IMR-90 (cell line): Measurements from ENCODE around the gene HES1. TPM values are rescaled to one million over a fixed set of nuclear protein-coding genes. Genes with fewer than 3 reads are reported as not detected.

Source experiments
- ATAC-seq: fragments of 200-7000 bp; cut with Tn5 transposase; 2 replicates; pipeline ENCODE4 v1.9.1; 2020; ENCODE audit warnings: low read depth, mild to moderate bottlenecking, moderate library complexity
- BruUV-seq: library from RNA; stranded (reverse); fragments of 400-500 nt; replicated peaks from 2 replicates; lab custom pipeline; 2021; lab: Mats Ljungman, UMichigan
- CTCF ChIA-PET: fragments of 300-600 bp; formaldehyde crosslinking; extraction: SDS; loops from one replicate; lab custom pipeline; 2021; ENCODE audit warnings: antibody characterized with exemption; lab: Yijun Ruan, JAX
- POLR2A ChIA-PET: fragments of 300-600 bp; sonication (Branson Sonifier 250); formaldehyde crosslinking; loops from one replicate; lab custom pipeline; 2022; ENCODE audit warnings: antibody characterized with exemption; ENCODE audit not compliant: unreplicated experiment; lab: Charles Lee
- DNase-seq: peaks from one replicate; pipeline ENCODE4 v3.0.0; 2013
- H2AFZ ChIP-seq: replicated peaks from 2 replicates; pipeline ENCODE3; 2013; ENCODE audit warnings: low read length, mild to moderate bottlenecking; ENCODE audit not compliant: poor library complexity
- H2AK5ac ChIP-seq: 2 replicates; pipeline ENCODE4 v1.6.1; 2013; ENCODE audit warnings: low read depth, low read length, inconsistent platforms
- H2AK9ac ChIP-seq: replicated peaks from 2 replicates; pipeline ENCODE3; 2013; ENCODE audit warnings: mild to moderate bottlenecking, low read depth, low read length, moderate library complexity; ENCODE audit not compliant: poor library complexity
- H2BK120ac ChIP-seq: 2 replicates; pipeline ENCODE4 v1.6.1; 2013; ENCODE audit warnings: low read depth, low read length, inconsistent platforms
- H2BK15ac ChIP-seq: 3 replicates; pipeline ENCODE4 v1.6.1; 2013; ENCODE audit warnings: low read depth, low read length, inconsistent platforms
- H2BK20ac ChIP-seq: 2 replicates; pipeline ENCODE4 v1.6.1; 2013; ENCODE audit warnings: low read depth, mild to moderate bottlenecking, inconsistent platforms, low read length, moderate library complexity
- H2BK5ac ChIP-seq: 2 replicates; pipeline ENCODE4 v1.6.1; 2013; ENCODE audit warnings: mild to moderate bottlenecking, low read depth, low read length, inconsistent platforms; ENCODE audit not compliant: poor library complexity, severe bottlenecking
- H3K14ac ChIP-seq: replicated peaks from 2 replicates; pipeline ENCODE4 v1.6.1; 2013; ENCODE audit warnings: low read depth, low read length, inconsistent platforms
- H3K18ac ChIP-seq: 2 replicates; pipeline ENCODE4 v1.6.1; 2013; ENCODE audit warnings: low read depth, low read length, control low read depth
- H3K23ac ChIP-seq: 2 replicates; pipeline ENCODE4 v1.6.1; 2013; ENCODE audit warnings: low read depth, low read length, inconsistent platforms
- H3K27ac ChIP-seq: 2 replicates; pipeline ENCODE4 v1.5.1; 2013; ENCODE audit warnings: mild to moderate bottlenecking, control low read depth, low read length; ENCODE audit not compliant: insufficient read depth
- H3K27me3 ChIP-seq: 2 replicates; pipeline ENCODE4 v1.6.1; 2013; ENCODE audit warnings: low read length; ENCODE audit not compliant: control insufficient read depth, insufficient read depth
- H3K36me3 ChIP-seq: 2 replicates; pipeline ENCODE4 v1.6.1; 2013; ENCODE audit warnings: low read length, mixed read lengths; ENCODE audit not compliant: control insufficient read depth, insufficient read depth
- H3K4ac ChIP-seq: 2 replicates; pipeline ENCODE4 v1.6.1; 2013; ENCODE audit warnings: low read depth, low read length, inconsistent platforms
- H3K4me1 ChIP-seq: 2 replicates; pipeline ENCODE4 v1.6.1; 2013; ENCODE audit warnings: low read length, mixed read lengths; ENCODE audit not compliant: control insufficient read depth, insufficient read depth
- H3K4me2 ChIP-seq: 2 replicates; pipeline ENCODE4 v1.6.1; 2013; ENCODE audit warnings: low read depth, mild to moderate bottlenecking, control low read depth, low read length, moderate library complexity
- H3K4me3 ChIP-seq: 2 replicates; pipeline ENCODE4 v1.5.1; 2013; ENCODE audit warnings: low read depth, mild to moderate bottlenecking, control low read depth, low read length, moderate library complexity; ENCODE audit not compliant: insufficient read depth
- H3K56ac ChIP-seq: 2 replicates; pipeline ENCODE4 v1.6.1; 2013; ENCODE audit warnings: low read length, inconsistent platforms; ENCODE audit not compliant: insufficient read depth; ENCODE audit errors: extremely low read depth
- H3K79me1 ChIP-seq, 2 experiments: 2 replicates each; pipeline ENCODE4 v1.6.1; 2013; ENCODE audit warnings: low read length in 2 of 2, inconsistent platforms in 1 of 2, low read depth in 1 of 2
- H3K9ac ChIP-seq: 2 replicates; pipeline ENCODE4 v1.6.1; 2013; ENCODE audit warnings: low read depth, low read length, control low read depth
- H3K9me1 ChIP-seq: 2 replicates; pipeline ENCODE4 v1.6.1; 2013; ENCODE audit warnings: low read length, inconsistent platforms; ENCODE audit not compliant: insufficient read depth
- H3K9me3 ChIP-seq: 2 replicates; pipeline ENCODE4 v1.6.1; 2013; ENCODE audit warnings: low read length; ENCODE audit not compliant: control insufficient read depth, insufficient read depth
- H4K20me1 ChIP-seq: 2 replicates; pipeline ENCODE4 v1.6.1; 2013; ENCODE audit warnings: low read length, inconsistent platforms; ENCODE audit not compliant: insufficient read depth
- H4K5ac ChIP-seq: 2 replicates; pipeline ENCODE4 v1.6.1; 2013; ENCODE audit warnings: mild to moderate bottlenecking, low read depth, low read length, control low read depth
- H4K8ac ChIP-seq, 2 experiments: 2 replicates each; pipeline ENCODE4 v1.6.1; 2013; ENCODE audit warnings: low read depth in 2 of 2, low read length in 2 of 2, control low read depth in 1 of 2, inconsistent platforms in 1 of 2
- H4K91ac ChIP-seq: 2 replicates; pipeline ENCODE4 v1.6.1; 2013; ENCODE audit warnings: low read depth, low read length, inconsistent platforms; ENCODE audit not compliant: insufficient read depth
- MXI1 ChIP-seq: IDR thresholded peaks from 2 replicates; pipeline ENCODE4 v1.6.1; 2012; ENCODE audit warnings: low read depth, mild to moderate bottlenecking, low read length, moderate library complexity, borderline replicate concordance
- NFE2L2 ChIP-seq: fragments of 150-350 bp; IDR thresholded peaks from 2 replicates; pipeline ENCODE4 v1.6.1; 2016; ENCODE audit warnings: low read depth, mild to moderate bottlenecking, low read length
- RFX5 ChIP-seq: IDR thresholded peaks from 2 replicates; pipeline ENCODE4 v1.8.0; 2012; ENCODE audit warnings: low read depth, mild to moderate bottlenecking, low read length, moderate library complexity
- WGBS, 2 experiments: methylation state at CpG; one replicate each; pipeline versions ENCODE4 v1.1.5 to v1.1.7; 2013; ENCODE audit warnings: missing lambda C conversion rate in 2 of 2; ENCODE audit not compliant: insufficient read length in 1 of 2; ENCODE audit errors: extremely low coverage in 2 of 2; 5-methylcytosine and 5-hydroxymethylcytosine counted together
- dilution Hi-C: fragments of 300-500 bp; cut with HindIII; formaldehyde crosslinking; loops from one replicate; pipeline ENCODE4 v1.14.3; 2018; ENCODE audit warnings: low sequenced_read_pairs; ENCODE audit not compliant: unreplicated experiment
- in situ Hi-C: fragments of 300-500 bp; cut with MboI; formaldehyde crosslinking; loops from 3 replicates; pipeline ENCODE4 v1.14.3; 2019; ENCODE audit warnings: low sequenced_read_pairs, inconsistent platforms, mixed read lengths
- intact Hi-C: fragments of 100-400 bp; cut with micrococcal nuclease; formaldehyde crosslinking; loops from 2 replicates; pipeline ENCODE4 v1.10.0; 2022
- polyA plus RNA-seq, 3 experiments: library from polyadenylated mRNA; depleted of rRNA; stranded (reverse); fragments of >200 nt; gene quantifications; 2 replicates each; pipeline ENCODE4 v1.2.3, GENCODE V29; 2012; ENCODE audit warnings: low replicate concordance in 1 of 3
- total RNA-seq: library from RNA; depleted of rRNA; stranded (reverse); fragments of >200 nt; gene quantifications from 2 replicates; pipeline ENCODE4 v1.2.3, GENCODE V29; 2012

Gene HES1
- total and polyA plus RNA-seq, 2 of the 4 experiments (the other 2 are of a cell fraction), result 3.6 to 6.7 TPM

GRCh38 chr3:194148383-194148782, 12.4 kb downstream of the HES1 start:
- no peak overlapping the region for H3K56ac ChIP-seq
- no peak overlapping the region for H3K14ac ChIP-seq
- peaks cover 37% of the 10 kb centered on the region for H3K27me3 ChIP-seq
- no peak overlapping the region for H3K4me3 ChIP-seq
- intact Hi-C loops (no loop called here), in situ Hi-C loops (no loop called here), dilution Hi-C loops (no loop called here)
- no peak overlapping the region for H4K5ac ChIP-seq
- H4K91ac ChIP-seq, result no peak overlapping the region
- H2BK5ac ChIP-seq, result no peak overlapping the region
- POLR2A ChIA-PET, result no interaction called here
- H2BK120ac ChIP-seq, result no peak overlapping the region
- H3K18ac ChIP-seq, result no peak overlapping the region
- no peak overlapping the region for H3K27ac ChIP-seq
- BruUV-seq, result no TSS peak
- no peak overlapping the region for H2BK20ac ChIP-seq
- no peaks in the 10 kb centered on the region for H3K9me3 ChIP-seq
- no peaks in the 10 kb centered on the region for H4K20me1 ChIP-seq
- DNase-seq (peak; percentile 34), ATAC-seq (peak; percentile 29; the same call in 1 of the 2 replicates)
- H3K79me1 ChIP-seq, result no peaks in the 10 kb centered on the region
- no peak overlapping the region for H3K9ac ChIP-seq
- no peak overlapping the region for H3K4ac ChIP-seq
- no peak overlapping the region for H3K23ac ChIP-seq
- CTCF ChIA-PET, result interaction anchor here (0.6 to 1.3 kb wide), 2 partner anchors 10 to 1107 kb away, joined by 3 to 4 read pairs; no protein-coding TSS in a partner anchor
- H2BK15ac ChIP-seq, result no peak overlapping the region
- peaks cover 2% of the 10 kb centered on the region; the same call in 1 of the 2 replicates for H3K4me1 ChIP-seq
- no peak overlapping the region for H3K4me2 ChIP-seq
- 28% methylated on average over 3 of the region's 7 CpGs; no CpG with 5 or more reads in 1 of the 2 experiments for WGBS, 2 experiments
- H3K36me3 ChIP-seq, result no peaks in the 10 kb centered on the region
- H2AFZ ChIP-seq, result no peak overlapping the region
- no peak overlapping the region for H4K8ac ChIP-seq
- no peaks in the 10 kb centered on the region; the same call in 1 of the 2 replicates for H3K9me1 ChIP-seq
- no peak overlapping the region for H2AK9ac ChIP-seq
- H2AK5ac ChIP-seq, result no peak overlapping the region
- no peak for TF ChIP-seq MXI1
- TF ChIP-seq RFX5, result no peak
- no peak for TF ChIP-seq NFE2L2
